ENCODE results near the gene ZNF80.

ZNF80 gene

DNA sequence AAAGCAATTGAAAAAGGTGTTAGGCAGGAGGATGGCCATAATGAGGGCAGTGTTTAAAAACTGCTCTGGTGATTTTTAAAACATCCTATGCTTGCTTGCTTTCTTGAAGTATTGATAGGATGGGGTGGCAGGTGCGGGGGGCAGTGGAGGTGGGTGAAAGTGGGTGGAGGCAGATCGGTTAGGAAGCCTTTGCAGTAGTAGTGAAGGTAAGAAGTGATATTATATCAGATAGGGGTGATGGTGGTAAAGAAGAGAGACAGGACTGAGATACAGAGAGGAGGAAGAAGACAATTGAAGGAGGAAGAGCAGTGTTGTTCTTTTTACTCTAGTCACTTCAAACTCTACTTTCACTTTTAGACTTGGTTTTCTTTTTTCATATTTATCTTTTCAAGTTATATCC, 11.1 kb downstream of the ZNF80 start:
- no peak for DNase-seq
- H3K9me3 ChIP-seq = peaks cover 0 to 13% (median 7%) of the 10 kb centered on the region in 3 donors
- no peak overlapping the region for H3K27ac ChIP-seq
- intact Hi-C loops (cut with DNase I; ENCODE audit: low total_unique reads) = no loop called here
- H3K4me3 ChIP-seq = no peak overlapping the region
- no peak for TF ChIP-seq CTCF (IDR thresholded peaks at IDR 0.05)
- H3K36me3 ChIP-seq = no peaks in the 10 kb centered on the region
- H3K4me1 ChIP-seq = no peaks in the 10 kb centered on the region
- H3K27me3 ChIP-seq = no peaks in the 10 kb centered on the region

- DNase-seq = no peak
- no peaks in the 10 kb centered on the region for H3K27me3 ChIP-seq
- no peaks in the 10 kb centered on the region for H3K4me1 ChIP-seq
- no peaks in the 10 kb centered on the region for H3K36me3 ChIP-seq
- no peak overlapping the region for H3K27ac ChIP-seq
- TF ChIP-seq CTCF (IDR thresholded peaks at IDR 0.05) = no peak
- intact Hi-C loops (cut with DNase I; ENCODE audit: low total_unique reads) = no loop called here
- H3K9me3 ChIP-seq = peaks cover 0 to 13% (median 7%) of the 10 kb centered on the region in 3 donors
- no peak overlapping the region for H3K4me3 ChIP-seq
Observed at GRCh38 chr3:114223143-114223542, 14.2 kb downstream of the ZNF80 start.

DNA sequence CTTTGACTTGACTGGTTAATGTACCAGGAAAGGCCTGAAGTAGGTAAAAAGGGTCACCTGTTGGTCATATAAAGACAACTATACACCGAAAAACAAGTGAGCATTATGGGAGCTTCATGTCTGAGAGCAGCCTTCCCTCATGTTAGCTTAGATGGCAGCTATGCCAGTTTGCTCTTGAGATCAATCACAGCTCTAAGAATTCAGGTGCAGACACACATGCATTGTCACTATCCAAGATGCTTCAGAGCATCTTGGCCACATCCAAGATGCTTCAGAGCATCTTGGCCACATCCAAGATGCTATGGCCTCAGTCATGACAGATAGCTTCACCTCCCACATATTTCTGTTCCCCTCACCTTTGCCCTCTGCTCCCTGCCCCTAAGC, 15.5 kb downstream of the ZNF80 start:
- H3K4me3 ChIP-seq = no peak overlapping the region
- peaks cover 0 to 13% (median 7%) of the 10 kb centered on the region in 3 donors for H3K9me3 ChIP-seq
- intact Hi-C loops (cut with DNase I; ENCODE audit: low total_unique reads) = no loop called here
- no peak for DNase-seq
- no peaks in the 10 kb centered on the region for H3K4me1 ChIP-seq
- H3K27me3 ChIP-seq = no peaks in the 10 kb centered on the region
- H3K36me3 ChIP-seq = no peaks in the 10 kb centered on the region
- no peak overlapping the region for H3K27ac ChIP-seq
- no peak for TF ChIP-seq CTCF (IDR thresholded peaks at IDR 0.05)

DNA sequence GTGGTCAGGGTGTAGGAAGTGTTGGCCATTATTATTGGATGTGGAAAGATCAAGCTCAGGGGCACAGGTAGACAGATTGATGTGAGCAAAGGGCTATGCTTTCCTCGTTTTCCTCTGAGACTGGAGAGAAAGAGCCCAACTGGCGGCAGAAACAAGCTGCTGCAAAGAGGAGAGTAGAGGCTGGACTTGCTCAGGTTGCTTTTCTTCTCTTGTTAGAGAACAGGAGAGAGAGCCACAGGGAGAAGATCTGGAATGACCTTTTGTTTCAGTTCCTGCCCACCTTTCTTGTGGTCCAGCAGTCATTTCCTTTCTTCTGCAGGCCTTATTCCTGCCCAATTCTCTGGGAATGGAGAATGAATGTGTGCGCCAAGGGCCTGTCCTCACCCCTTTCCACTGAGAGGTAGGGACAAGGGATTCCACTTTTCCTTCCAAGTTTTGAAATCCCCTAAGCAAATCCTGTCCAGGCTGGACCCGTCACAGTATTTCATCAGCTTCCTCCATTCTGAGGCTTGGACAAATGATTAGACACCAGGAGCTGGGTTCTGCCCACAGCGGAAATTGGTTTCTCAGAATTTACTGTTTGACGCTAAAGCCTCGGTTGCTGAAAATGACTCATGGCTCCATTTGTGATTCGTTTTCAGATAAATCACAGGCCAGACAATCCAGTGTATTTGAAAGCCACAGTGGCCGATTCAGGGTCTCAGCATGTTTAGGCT, 16.1 kb downstream of the ZNF80 start:
- TF ChIP-seq CTCF (IDR thresholded peaks at IDR 0.05) = no peak
- DNase-seq = no peak
- Histone ChIP-seq H3K4me1 (no peaks in the 10 kb centered on the region), H3K4me3 (no peak overlapping the region), H3K9me3 (peaks cover 0 to 13% (median 7%) of the 10 kb centered on the region in 3 donors), H3K27me3 (no peaks in the 10 kb centered on the region), H3K36me3 (no peaks in the 10 kb centered on the region), H3K27ac (no peak overlapping the region)
- intact Hi-C loops (cut with DNase I; ENCODE audit: low total_unique reads) = no loop called here

GRCh38 chr3:114219741-114220140, 17.6 kb downstream of the ZNF80 start:
- intact Hi-C loops (cut with DNase I; ENCODE audit: low total_unique reads) = no loop called here
- no peaks in the 10 kb centered on the region for H3K4me1 ChIP-seq
- no peak for DNase-seq
- peaks cover 0 to 2% (median 0%) of the 10 kb centered on the region in 3 donors for H3K9me3 ChIP-seq
- H3K27me3 ChIP-seq = no peaks in the 10 kb centered on the region
- no peak overlapping the region for H3K27ac ChIP-seq
- TF ChIP-seq CTCF (IDR thresholded peaks at IDR 0.05) = no peak
- no peaks in the 10 kb centered on the region for H3K36me3 ChIP-seq
- H3K4me3 ChIP-seq = no peak overlapping the region

Measured in tibial artery (tissue), 4 donors.